Femur (tissue), 1 donor: ENCODE data around the gene SLC47A2.

Source experiments
- DNase-seq: peaks from one replicate; pipeline ENCODE4 v3.0.0-alpha.2; 2017

Gene SLC47A2

GRCh38 chr17:19747829-19748806, 31.7 kb upstream of the SLC47A2 start, which contains the start of gene ALDH3A1:
TSS of gene ALDH3A1 (minus strand) at chr17:19748298. CDS start at chr17:19745129, 3,169 bp downstream.
- peak; percentile 56 for DNase-seq

GRCh38 chr17:19747159-19747719, 30.9 kb upstream of the SLC47A2 start:
- no peak for DNase-seq

- DNase-seq, result no peak
Observed at GRCh38 chr17:19746517-19746916, 30.1 kb upstream of the SLC47A2 start.

GRCh38 chr17:19744922-19745757, 28.8 kb upstream of the SLC47A2 start:
- peak; percentile 92 for DNase-seq

- no peak for DNase-seq
Observed at GRCh38 chr17:19744492-19744891, 28.1 kb upstream of the SLC47A2 start.

GRCh38 chr17:19743101-19744100, 27.0 kb upstream of the SLC47A2 start:
- no peak for DNase-seq

GRCh38 chr17:19742495-19742894, 26.1 kb upstream of the SLC47A2 start:
- no peak for DNase-seq

GRCh38 chr17:19741832-19742457, 25.6 kb upstream of the SLC47A2 start:
- DNase-seq, result no peak

GRCh38 chr17:19740933-19741332, 24.5 kb upstream of the SLC47A2 start:
- DNase-seq, result no peak

GRCh38 chr17:19739241-19740201, 23.1 kb upstream of the SLC47A2 start:
- DNase-seq, result no peak

GRCh38 chr17:19738757-19739156, 22.4 kb upstream of the SLC47A2 start:
- DNase-seq, result no peak

GRCh38 chr17:19738073-19738449, 21.7 kb upstream of the SLC47A2 start:
- DNase-seq, result no peak

- DNase-seq, result no peak
Observed at GRCh38 chr17:19737305-19738072, 21.1 kb upstream of the SLC47A2 start.

GRCh38 chr17:19736071-19736470, 19.7 kb upstream of the SLC47A2 start:
- no peak for DNase-seq

- no peak for DNase-seq
Observed at GRCh38 chr17:19733953-19734526, 17.7 kb upstream of the SLC47A2 start.

GRCh38 chr17:19731626-19732025, 15.2 kb upstream of the SLC47A2 start:
- no peak for DNase-seq

GRCh38 chr17:19730843-19731242, 14.5 kb upstream of the SLC47A2 start:
- DNase-seq, result no peak

- DNase-seq, result no peak
Observed at GRCh38 chr17:19729900-19730299, 13.5 kb upstream of the SLC47A2 start.

- DNase-seq, result peak; percentile 89
Observed at GRCh38 chr17:19728084-19728495, 11.7 kb upstream of the SLC47A2 start.
